Effector CD4-positive, alpha-beta T cell (primary cell): ENCODE results near the gene PILRA.
A peak's percentile ranks its signal among the peaks of the same experiment; 100 is the strongest.

Source experiments
- DNase-seq: peaks from one replicate; pipeline ENCODE4 v3.0.0-alpha.2; 2020

PILRA gene

GRCh38 chr7:100413889-100414288 is 40.6 kb downstream of the PILRA start:
- no peak for DNase-seq

- DNase-seq, result no peak
Measured at GRCh38 chr7:100415448-100415847, 42.2 kb downstream of the PILRA start.

- DNase-seq, result no peak
Measured at GRCh38 chr7:100418930-100419659, 45.8 kb downstream of the PILRA start.

- no peak for DNase-seq
Measured at GRCh38 chr7:100419660-100420226, 46.5 kb downstream of the PILRA start.

- DNase-seq, result no peak
Measured at GRCh38 chr7:100423315-100423714, 50.0 kb downstream of the PILRA start.

GRCh38 chr7:100425347-100425746 is 52.1 kb downstream of the PILRA start:
- no peak for DNase-seq

- DNase-seq, result no peak
Measured at GRCh38 chr7:100426516-100426915, 53.2 kb downstream of the PILRA start.

- DNase-seq, result no peak
Measured at GRCh38 chr7:100427762-100428198, 54.5 kb downstream of the PILRA start.

- peak; percentile 94 for DNase-seq
Measured at GRCh38 chr7:100428199-100428966, 55.1 kb downstream of the PILRA start, which contains the start of gene ZCWPW1. Gene ZCWPW1, minus strand, starts transcription at chr7:100428703. Its CDS starts 8,054 bp downstream, at chr7:100420649.

GRCh38 chr7:100428967-100429636 is 55.8 kb downstream of the PILRA start:
- peak; percentile 100 for DNase-seq

- DNase-seq, result peak; percentile 95
Measured at GRCh38 chr7:100429637-100430492, 56.6 kb downstream of the PILRA start, which contains the start of gene MEPCE. Gene MEPCE, plus strand, starts transcription at chr7:100429831. Its CDS starts 188 bp downstream, at chr7:100430019.

- DNase-seq, result peak; percentile 29
Measured at GRCh38 chr7:100430493-100431285, 57.4 kb downstream of the PILRA start.

GRCh38 chr7:100431286-100431735 is 58.0 kb downstream of the PILRA start:
- no peak for DNase-seq

GRCh38 chr7:100432053-100432452 is 58.8 kb downstream of the PILRA start:
- DNase-seq, result no peak

GRCh38 chr7:100432621-100433275 is 59.5 kb downstream of the PILRA start:
- DNase-seq, result no peak

GRCh38 chr7:100433276-100433591 is 59.9 kb downstream of the PILRA start:
- no peak for DNase-seq

GRCh38 chr7:100433592-100434296 is 60.5 kb downstream of the PILRA start:
- DNase-seq, result no peak

GRCh38 chr7:100434297-100435144 is 61.2 kb downstream of the PILRA start:
- no peak for DNase-seq
